HG03457 (cell line): ENCODE measurements around the gene PAFAH1B1.
A peak's percentile ranks its signal among the peaks of the same experiment; 100 is the strongest.
"Not testable (repeated sequence)": the region's sequence is repeated elsewhere in the genome, so short reads cannot be mapped to it uniquely, and the experiment has no call there.

ENCODE experiments used
- ATAC-seq: cut with Tn5 transposase; IDR thresholded peaks from one replicate; pipeline ENCODE4 v1.9.1; 2021; ENCODE audit warnings: moderate number of reproducible peaks; ENCODE audit not compliant: unreplicated experiment

PAFAH1B1 gene

GRCh38 chr17:2592971-2593820 lies at the start of gene PAFAH1B1:
Gene PAFAH1B1 (plus strand): TSS chr17:2593654. CDS start chr17:2638289, 44,635 bp downstream.
- ATAC-seq = peak; percentile 68

GRCh38 chr17:2545393-2545792 lies 48.1 kb upstream of the PAFAH1B1 start:
- ATAC-seq = no peak

GRCh38 chr17:2547176-2547575 lies 46.3 kb upstream of the PAFAH1B1 start:
- no peak for ATAC-seq

- not testable (repeated sequence) for ATAC-seq
Measured at GRCh38 chr17:2548026-2548425, 45.4 kb upstream of the PAFAH1B1 start.

- no peak for ATAC-seq
Measured at GRCh38 chr17:2549392-2550211, 43.9 kb upstream of the PAFAH1B1 start.

GRCh38 chr17:2551493-2551892 lies 42.0 kb upstream of the PAFAH1B1 start:
- no peak for ATAC-seq

- no peak for ATAC-seq
Measured at GRCh38 chr17:2551928-2552327, 41.5 kb upstream of the PAFAH1B1 start.

- ATAC-seq = no peak
Measured at GRCh38 chr17:2560658-2561057, 32.8 kb upstream of the PAFAH1B1 start.

GRCh38 chr17:2562162-2562858 lies 31.1 kb upstream of the PAFAH1B1 start:
- no peak for ATAC-seq

- ATAC-seq = no peak
Measured at GRCh38 chr17:2563061-2563460, 30.4 kb upstream of the PAFAH1B1 start.

GRCh38 chr17:2563543-2563942 lies 29.9 kb upstream of the PAFAH1B1 start:
- ATAC-seq = no peak

GRCh38 chr17:2564877-2565276 lies 28.6 kb upstream of the PAFAH1B1 start:
- no peak for ATAC-seq

- ATAC-seq = no peak
Measured at GRCh38 chr17:2566056-2566455, 27.4 kb upstream of the PAFAH1B1 start.

GRCh38 chr17:2571523-2572303 lies 21.7 kb upstream of the PAFAH1B1 start:
- ATAC-seq = no peak

- not testable (repeated sequence) for ATAC-seq
Measured at GRCh38 chr17:2572304-2572609, 21.2 kb upstream of the PAFAH1B1 start.

GRCh38 chr17:2580151-2580550 lies 13.3 kb upstream of the PAFAH1B1 start:
- ATAC-seq = no peak

- ATAC-seq = no peak
Measured at GRCh38 chr17:2580661-2581060, 12.8 kb upstream of the PAFAH1B1 start.

GRCh38 chr17:2582493-2582892 lies 11.0 kb upstream of the PAFAH1B1 start:
- no peak for ATAC-seq

GRCh38 chr17:2591040-2591640 lies 2.3 kb upstream of the PAFAH1B1 start:
- ATAC-seq = no peak
